BJ (cell line): ENCODE data around the gene PTH. TPM values are rescaled to one million over a fixed set of nuclear protein-coding genes. Genes with fewer than 3 reads are reported as not detected.

Experiments used
- CTCF ChIA-PET: fragments of 350-600 bp; formaldehyde crosslinking; extraction: SDS; loops from one replicate; lab custom pipeline; 2021; ENCODE audit warnings: antibody characterized with exemption, inconsistent platforms; lab: Yijun Ruan, JAX
- POLR2A ChIA-PET: fragments of 300-600 bp; sonication (Branson Sonifier 250); formaldehyde crosslinking; extraction: SDS; loops from one replicate; lab custom pipeline; 2021; ENCODE audit warnings: antibody characterized with exemption; lab: Charles Lee
- DNase-seq: peaks from one replicate; pipeline ENCODE4 v3.0.0-alpha.2; 2011; ENCODE audit warnings: low read depth
- H3K27me3 ChIP-seq: 2 replicates; pipeline ENCODE4 v1.6.0; 2011; ENCODE audit warnings: low read length; ENCODE audit not compliant: control insufficient read depth, insufficient read depth
- H3K36me3 ChIP-seq: 2 replicates; pipeline ENCODE4 v1.5.1; 2011; ENCODE audit warnings: low read length; ENCODE audit not compliant: control insufficient read depth, insufficient read depth
- H3K4me3 ChIP-seq: 2 replicates; pipeline ENCODE4 v1.5.1; 2011; ENCODE audit warnings: low read depth, mild to moderate bottlenecking, control low read depth, low read length
- polyA plus RNA-seq: library from polyadenylated mRNA; depleted of rRNA; stranded (reverse); fragments of >200 nt; gene quantifications from 2 replicates; pipeline ENCODE4 v1.2.3, GENCODE V29; 2011; rRNA removed
- TF ChIP-seq, protein P1 (sequence below): IDR thresholded peaks from 2 replicates; pipeline ENCODE4 v1.5.1; 2011; ENCODE audit warnings: low read depth, mild to moderate bottlenecking, control low read depth, inconsistent platforms, low read length, moderate library complexity; ENCODE audit not compliant: insufficient read depth

The PTH gene
- polyA plus RNA-seq, 1 experiment, result not detected

DNA sequence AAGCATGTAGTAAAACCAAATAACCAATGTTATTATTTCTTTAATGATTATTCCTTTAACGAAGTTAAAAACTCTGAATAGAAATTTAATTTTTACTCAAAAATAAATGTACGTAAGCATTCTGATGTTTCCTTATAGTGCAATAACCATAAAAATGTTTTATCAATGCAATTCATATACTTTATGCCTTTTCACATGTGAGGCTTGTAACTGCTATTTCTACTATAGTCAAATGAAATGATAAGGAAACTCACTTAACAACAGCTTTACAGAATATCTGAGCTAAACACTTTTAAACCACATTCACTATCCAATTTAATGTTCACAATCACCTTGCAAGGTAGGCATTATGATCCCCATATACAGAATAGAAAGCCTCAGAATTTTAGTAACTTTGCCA, 50.2 kb downstream of the PTH start:
- ChIA-PET CTCF (interaction anchor here (0.8 kb wide), 1 partner anchor 15 kb away, joined by 3 read pairs; no protein-coding TSS in a partner anchor), POLR2A (no interaction called here)
- Histone ChIP-seq H3K27me3 (no peaks in the 10 kb centered on the region), H3K4me3 (no peak overlapping the region), H3K36me3 (no peaks in the 10 kb centered on the region)
- no peak for DNase-seq
- TF ChIP-seq, protein P1, sequence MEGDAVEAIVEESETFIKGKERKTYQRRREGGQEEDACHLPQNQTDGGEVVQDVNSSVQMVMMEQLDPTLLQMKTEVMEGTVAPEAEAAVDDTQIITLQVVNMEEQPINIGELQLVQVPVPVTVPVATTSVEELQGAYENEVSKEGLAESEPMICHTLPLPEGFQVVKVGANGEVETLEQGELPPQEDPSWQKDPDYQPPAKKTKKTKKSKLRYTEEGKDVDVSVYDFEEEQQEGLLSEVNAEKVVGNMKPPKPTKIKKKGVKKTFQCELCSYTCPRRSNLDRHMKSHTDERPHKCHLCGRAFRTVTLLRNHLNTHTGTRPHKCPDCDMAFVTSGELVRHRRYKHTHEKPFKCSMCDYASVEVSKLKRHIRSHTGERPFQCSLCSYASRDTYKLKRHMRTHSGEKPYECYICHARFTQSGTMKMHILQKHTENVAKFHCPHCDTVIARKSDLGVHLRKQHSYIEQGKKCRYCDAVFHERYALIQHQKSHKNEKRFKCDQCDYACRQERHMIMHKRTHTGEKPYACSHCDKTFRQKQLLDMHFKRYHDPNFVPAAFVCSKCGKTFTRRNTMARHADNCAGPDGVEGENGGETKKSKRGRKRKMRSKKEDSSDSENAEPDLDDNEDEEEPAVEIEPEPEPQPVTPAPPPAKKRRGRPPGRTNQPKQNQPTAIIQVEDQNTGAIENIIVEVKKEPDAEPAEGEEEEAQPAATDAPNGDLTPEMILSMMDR, result no peak

Other genes starting within 250 kb of the PTH start
- 6.1 and 6.4 TPM in 2 replicates for gene BMAL1, start 218.2 kb downstream of the PTH start, polyA plus RNA-seq
- gene BTBD10, start 32.8 kb downstream of the PTH start, polyA plus RNA-seq, result 26.9 and 50.9 TPM in 2 replicates
- gene FAR1, start 172.7 kb upstream of the PTH start, polyA plus RNA-seq, result 37.5 and 66.0 TPM in 2 replicates